Endothelial cell of umbilical vein (primary cell): ENCODE measurements around the gene GAGE12F.
"Not testable (repeated sequence)": the region's sequence is repeated elsewhere in the genome, so short reads cannot be mapped to it uniquely, and the experiment has no call there.

Experiments used
- EZH2 ChIP-seq: IDR thresholded peaks from 2 replicates; pipeline ENCODE4 v1.6.1; 2012; ENCODE audit warnings: borderline replicate concordance, low read depth, mild to moderate bottlenecking, moderate library complexity, low read length, inconsistent platforms; ENCODE audit not compliant: severe bottlenecking
- FOS ChIP-seq: IDR thresholded peaks from 2 replicates; pipeline ENCODE4 v1.6.1; 2011; ENCODE audit warnings: mild to moderate bottlenecking, low read length, moderate library complexity, borderline replicate concordance; ENCODE audit not compliant: insufficient read depth
- JUN ChIP-seq: IDR thresholded peaks from 2 replicates; pipeline ENCODE4 v1.6.1; 2011; ENCODE audit warnings: borderline replicate concordance, low read depth; ENCODE audit not compliant: insufficient read length, insufficient read depth
- MYC ChIP-seq: IDR thresholded peaks from one replicate; pipeline ENCODE4 v1.6.1; 2011; ENCODE audit warnings: mild to moderate bottlenecking, low read depth, low read length
- POLR2A ChIP-seq: IDR thresholded peaks from 2 replicates; pipeline ENCODE4 v1.6.1; 2012; ENCODE audit warnings: low read depth, mild to moderate bottlenecking, control low read depth, low read length
- POLR2AphosphoS5 ChIP-seq: IDR thresholded peaks from 2 replicates; pipeline ENCODE4 v1.6.1; 2012; ENCODE audit warnings: low read depth, mild to moderate bottlenecking, control low read depth, low read length, moderate library complexity; ENCODE audit not compliant: insufficient read depth
- TF ChIP-seq, protein P1 (sequence below), 2 donors: IDR thresholded peaks; 1 replicate in 1 of 2; 2 replicates in 1 of 2; pipeline ENCODE4 v1.5.1; 2011; ENCODE audit warnings: low read length in 2 of 2, mild to moderate bottlenecking in 2 of 2, moderate library complexity in 2 of 2, control low read depth in 1 of 2, inconsistent platforms in 1 of 2, low read depth in 1 of 2; ENCODE audit not compliant: insufficient read depth in 1 of 2; ENCODE audit errors: extremely low read depth in 1 of 2

DNA sequence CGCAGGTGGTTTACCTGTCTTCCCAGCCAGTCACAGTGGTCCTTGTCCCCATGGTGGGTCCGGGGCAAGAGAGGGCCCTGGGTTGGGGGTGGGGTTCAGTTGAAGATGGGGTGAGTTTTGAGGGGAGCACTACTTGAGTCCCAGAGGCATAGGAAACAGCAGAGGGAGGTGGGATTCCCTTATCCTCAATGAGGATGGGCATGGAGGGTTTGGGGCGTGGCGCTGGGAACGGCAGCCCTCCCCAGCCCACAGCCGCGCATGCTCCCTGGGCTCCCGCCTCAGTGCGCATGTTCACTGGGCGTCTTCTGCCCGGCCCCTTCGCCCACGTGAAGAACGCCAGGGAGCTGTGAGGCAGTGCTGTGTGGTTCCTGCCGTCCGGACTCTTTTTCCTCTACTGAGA lies at the start of gene GAGE12F:
- TF ChIP-seq, protein P1, sequence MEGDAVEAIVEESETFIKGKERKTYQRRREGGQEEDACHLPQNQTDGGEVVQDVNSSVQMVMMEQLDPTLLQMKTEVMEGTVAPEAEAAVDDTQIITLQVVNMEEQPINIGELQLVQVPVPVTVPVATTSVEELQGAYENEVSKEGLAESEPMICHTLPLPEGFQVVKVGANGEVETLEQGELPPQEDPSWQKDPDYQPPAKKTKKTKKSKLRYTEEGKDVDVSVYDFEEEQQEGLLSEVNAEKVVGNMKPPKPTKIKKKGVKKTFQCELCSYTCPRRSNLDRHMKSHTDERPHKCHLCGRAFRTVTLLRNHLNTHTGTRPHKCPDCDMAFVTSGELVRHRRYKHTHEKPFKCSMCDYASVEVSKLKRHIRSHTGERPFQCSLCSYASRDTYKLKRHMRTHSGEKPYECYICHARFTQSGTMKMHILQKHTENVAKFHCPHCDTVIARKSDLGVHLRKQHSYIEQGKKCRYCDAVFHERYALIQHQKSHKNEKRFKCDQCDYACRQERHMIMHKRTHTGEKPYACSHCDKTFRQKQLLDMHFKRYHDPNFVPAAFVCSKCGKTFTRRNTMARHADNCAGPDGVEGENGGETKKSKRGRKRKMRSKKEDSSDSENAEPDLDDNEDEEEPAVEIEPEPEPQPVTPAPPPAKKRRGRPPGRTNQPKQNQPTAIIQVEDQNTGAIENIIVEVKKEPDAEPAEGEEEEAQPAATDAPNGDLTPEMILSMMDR (IDR thresholded peaks at IDR 0.05; ENCODE audit: extremely low read depth in 1 of 2, insufficient read depth in 1 of 2, low read depth in 1 of 2, low read length in 2 of 2) = not testable (repeated sequence)
- TF ChIP-seq POLR2A, MYC, POLR2AphosphoS5, FOS, EZH2, JUN: not testable (repeated sequence)
